Ishikawa (cell line): ENCODE data around the gene HPS3.

Experiments used
- CEBPB ChIP-seq: IDR thresholded peaks from 2 replicates; pipeline ENCODE4 v1.6.1; 2012
- CREB1 ChIP-seq: IDR thresholded peaks from 2 replicates; pipeline ENCODE4 v1.6.1; 2012; ENCODE audit warnings: low read depth
- EGR1 ChIP-seq: IDR thresholded peaks from 2 replicates; pipeline ENCODE4 v1.6.1; 2012
- EP300 ChIP-seq: IDR thresholded peaks from 2 replicates; pipeline ENCODE4 v1.6.1; 2012; ENCODE audit warnings: borderline replicate concordance
- RAD21 ChIP-seq: IDR thresholded peaks from 2 replicates; pipeline ENCODE4 v1.6.1; 2012; ENCODE audit warnings: low read depth
- TAF1 ChIP-seq: IDR thresholded peaks from 2 replicates; pipeline ENCODE4 v1.6.1; 2012; ENCODE audit warnings: low read depth, mild to moderate bottlenecking
- TCF12 ChIP-seq: IDR thresholded peaks from 2 replicates; pipeline ENCODE4 v1.6.1; 2012; ENCODE audit warnings: low read depth
- TF ChIP-seq, protein P1 (sequence below): IDR thresholded peaks from 2 replicates; pipeline ENCODE4 v1.6.1; 2012

DNA sequence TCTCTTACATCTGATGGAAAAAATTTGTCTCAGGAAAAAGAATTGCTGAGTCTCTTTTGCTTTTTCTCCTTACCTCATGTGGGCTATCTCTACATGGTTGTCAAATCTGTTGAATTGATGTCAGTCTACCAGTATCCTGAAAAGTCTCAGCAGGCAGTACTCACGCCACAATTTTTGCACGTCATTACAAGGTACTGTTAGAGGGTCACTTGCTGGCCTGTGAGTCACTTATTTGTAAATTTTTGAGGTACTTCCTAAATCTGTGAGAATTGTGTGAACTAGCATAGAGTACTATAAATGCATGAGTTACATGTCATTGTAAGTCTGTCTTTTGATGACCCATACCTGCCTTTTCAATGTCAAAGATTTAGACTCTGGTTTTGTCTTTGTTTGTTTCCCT lies 15.9 kb downstream of the HPS3 start:
- TF ChIP-seq RAD21 (no peak), EP300 (no peak), TCF12 (no peak), TAF1 (no peak), EGR1 (no peak), CREB1 (no peak), CEBPB (no peak)
- TF ChIP-seq, protein P1, sequence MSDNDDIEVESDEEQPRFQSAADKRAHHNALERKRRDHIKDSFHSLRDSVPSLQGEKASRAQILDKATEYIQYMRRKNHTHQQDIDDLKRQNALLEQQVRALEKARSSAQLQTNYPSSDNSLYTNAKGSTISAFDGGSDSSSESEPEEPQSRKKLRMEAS, result no peak
